Neutrophil (primary cell): ENCODE measurements around the gene ITIH3.

Experiments used
- H3K27ac ChIP-seq: fragments of 200-600 bp; sonication (generic); 2 replicates; pipeline ENCODE4 v1.5.1; 2016; ENCODE audit warnings: mild to moderate bottlenecking, moderate library complexity
- H3K27me3 ChIP-seq: fragments of 200-600 bp; sonication (generic); 2 replicates; pipeline ENCODE4 v1.6.0; 2016; ENCODE audit warnings: mild to moderate bottlenecking
- H3K36me3 ChIP-seq: fragments of 200-600 bp; sonication (generic); 2 replicates; pipeline ENCODE4 v1.5.1; 2017
- H3K4me1 ChIP-seq, 2 experiments: fragments of 200-600 bp in 1 of 2; sonication (generic) in 1 of 2; 1 replicate in 1 of 2; 2 replicates in 1 of 2; pipeline versions ENCODE4 v1.5.1 to v1.6.1; 2013 to 2016; ENCODE audit warnings: low read depth in 1 of 2, low read length in 1 of 2, mild to moderate bottlenecking in 1 of 2, moderate library complexity in 1 of 2; ENCODE audit not compliant: control insufficient read depth in 1 of 2, insufficient read depth in 1 of 2
- H3K4me3 ChIP-seq, 2 experiments: fragments of 200-600 bp in 1 of 2; sonication (generic) in 1 of 2; 1 replicate in 1 of 2; 2 replicates in 1 of 2; pipeline ENCODE4 v1.5.1; 2013 to 2016; ENCODE audit warnings: low read depth in 1 of 2, low read length in 1 of 2, mild to moderate bottlenecking in 1 of 2, moderate library complexity in 1 of 2
- H3K9me3 ChIP-seq: fragments of 200-600 bp; sonication (generic); 2 replicates; pipeline ENCODE4 v1.5.1; 2016
- CTCF ChIP-seq: fragments of 200-600 bp; sonication (generic); IDR thresholded peaks from 2 replicates; pipeline ENCODE4 v1.5.1; 2016; ENCODE audit warnings: antibody characterized with exemption

ITIH3 gene

GRCh38 chr3:52839268-52839575, 44.6 kb downstream of the ITIH3 start:
- H3K36me3 ChIP-seq, result peaks cover 75% of the 10 kb centered on the region
- no peak for TF ChIP-seq CTCF
- H3K27ac ChIP-seq, result no peak overlapping the region
- H3K4me3 ChIP-seq, result no peak overlapping the region
- peaks cover 27% of the 10 kb centered on the region in 2 experiments for H3K4me1 ChIP-seq
- no peaks in the 10 kb centered on the region for H3K27me3 ChIP-seq
- no peaks in the 10 kb centered on the region for H3K9me3 ChIP-seq

GRCh38 chr3:52839892-52840545, 45.4 kb downstream of the ITIH3 start:
- Histone ChIP-seq H3K4me3 (no peak overlapping the region), H3K36me3 (peaks cover 67% of the 10 kb centered on the region), H3K27ac (no peak overlapping the region), H3K4me1 (peaks cover 35% of the 10 kb centered on the region in 2 experiments), H3K9me3 (no peaks in the 10 kb centered on the region), H3K27me3 (no peaks in the 10 kb centered on the region)
- no peak for TF ChIP-seq CTCF

- H3K4me1 ChIP-seq, result peaks cover 49% of the 10 kb centered on the region in 2 experiments
- no peaks in the 10 kb centered on the region for H3K9me3 ChIP-seq
- no peaks in the 10 kb centered on the region for H3K27me3 ChIP-seq
- peak overlapping the region; percentile 85 for H3K27ac ChIP-seq
- TF ChIP-seq CTCF, result no peak
- H3K4me3 ChIP-seq, result no peak overlapping the region
- peaks cover 54% of the 10 kb centered on the region for H3K36me3 ChIP-seq
Measured at GRCh38 chr3:52841211-52841980, 46.8 kb downstream of the ITIH3 start.

- Histone ChIP-seq H3K9me3 (no peaks in the 10 kb centered on the region), H3K36me3 (peaks cover 48% of the 10 kb centered on the region), H3K4me1 (peaks cover 54 to 55% of the 10 kb centered on the region in 2 experiments), H3K4me3 (no peak overlapping the region), H3K27me3 (no peaks in the 10 kb centered on the region), H3K27ac (peak overlapping the region; percentile 85)
- no peak for TF ChIP-seq CTCF
Measured at GRCh38 chr3:52841981-52842340, 47.4 kb downstream of the ITIH3 start.

GRCh38 chr3:52842424-52842823, 47.8 kb downstream of the ITIH3 start:
- Histone ChIP-seq H3K4me1 (peaks cover 55 to 56% of the 10 kb centered on the region in 2 experiments), H3K27me3 (no peaks in the 10 kb centered on the region), H3K4me3 (no peak overlapping the region), H3K27ac (peak overlapping the region; percentile 85), H3K36me3 (peaks cover 47% of the 10 kb centered on the region), H3K9me3 (no peaks in the 10 kb centered on the region)
- no peak for TF ChIP-seq CTCF
